ENCODE results near the gene IGSF22. TPM values are rescaled to one million over a fixed set of nuclear protein-coding genes. Genes with fewer than 3 reads are reported as not detected.

The IGSF22 gene
- total and polyA plus RNA-seq, 2 of the 8 experiments (the other 6 are each of a cell fraction or from before 2014, with no cell fraction given): 0.14 TPM; not detected in 1

- no peak overlapping the region for H2AK5ac ChIP-seq (ENCODE audit: low read depth, low read length)
- H3K9ac ChIP-seq (replicated peaks in 1 of 4; ENCODE audit: extremely low read depth in 1 of 4, low read depth in 3 of 4, low read length in 3 of 4): no peak overlapping the region
- H2BK12ac ChIP-seq (ENCODE audit: low read depth, low read length): no peak overlapping the region
- no peak overlapping the region for H2BK5ac ChIP-seq (ENCODE audit: low read depth, low read length)
- H4K20me1 ChIP-seq (replicated peaks in 1 of 2; ENCODE audit: control insufficient read depth in 1 of 2, insufficient read depth in 2 of 2, low read length in 2 of 2): no peaks in the 10 kb centered on the region
- H2BK120ac ChIP-seq (replicated peaks; ENCODE audit: low read depth, low read length): no peak overlapping the region
- no peak overlapping the region for H2BK15ac ChIP-seq (ENCODE audit: low read length)
- H4K91ac ChIP-seq (replicated peaks; ENCODE audit: insufficient read length, low read length): no peak overlapping the region
- H4K8ac ChIP-seq (ENCODE audit: extremely low read depth, insufficient read depth, low read length): no peak overlapping the region
- H3K27me3 ChIP-seq (replicated peaks in 1 of 4; ENCODE audit: control insufficient read depth in 3 of 4, extremely low read depth in 1 of 4, insufficient read depth in 3 of 4, low read length in 3 of 4): no peaks in the 10 kb centered on the region
- H2AFZ ChIP-seq (ENCODE audit: low read length): no peak overlapping the region
- no peaks in the 10 kb centered on the region for H3K9me3 ChIP-seq (ENCODE audit: insufficient read depth in 2 of 2, low read depth in 1 of 2, low read length in 1 of 2)
- no peak overlapping the region for H3K18ac ChIP-seq (ENCODE audit: extremely low read depth, low read length)
- H4K5ac ChIP-seq (ENCODE audit: insufficient read length, low read depth, low read length): no peak overlapping the region
- no peak for FAIRE-seq
- H3K79me1 ChIP-seq (ENCODE audit: low read depth, low read length): no peaks in the 10 kb centered on the region
- H3K14ac ChIP-seq (ENCODE audit: insufficient read length): no peak overlapping the region
- 84% methylated on average over 16 of the region's 16 CpGs; no CpG with 5 or more reads in 1 of the 2 experiments for WGBS, 2 experiments (ENCODE audit: extremely low coverage in 1 of 2, insufficient coverage in 1 of 2, insufficient read length in 1 of 2, insufficient replicate concordance in 2 of 2, low coverage in 1 of 2, low lambda C conversion rate in 2 of 2, missing lambda C conversion rate in 1 of 2)
- no peak for TF ChIP-seq HDAC2 (IDR thresholded peaks at IDR 0.05; ENCODE audit: borderline replicate concordance in 1 of 2, low read depth in 2 of 2, low read length in 2 of 2)
- H3K36me3 ChIP-seq (ENCODE audit: control insufficient read depth in 2 of 4, insufficient read depth in 4 of 4, low read length in 3 of 4): no peaks in the 10 kb centered on the region; a peak in 1 of 8 replicates
- no peak for DNase-seq (ENCODE audit: low read depth in 1 of 2, low spot score in 2 of 2)
- no peak overlapping the region for H3K27ac ChIP-seq (ENCODE audit: low read depth, low read length)
- H3K79me2 ChIP-seq (ENCODE audit: control insufficient read depth in 1 of 2, insufficient read depth in 2 of 2, low read length in 2 of 2): no peaks in the 10 kb centered on the region
- H3K4me3 ChIP-seq (ENCODE audit: extremely low read depth in 1 of 4, insufficient read depth in 2 of 4, low read depth in 3 of 4, low read length in 4 of 4): no peak overlapping the region
- ChIA-PET POLR2A (ENCODE audit: partially characterized antibody) (no interaction called here), CTCF (ENCODE audit: partially characterized antibody) (interaction anchor here (2.2 to 16.4 kb wide), 8 partner anchors 8 to 38 kb away, joined by 7 to 244 read pairs (median 16); no protein-coding TSS in a partner anchor)
- no peaks in the 10 kb centered on the region; a peak in 1 of 7 replicates for H3K4me1 ChIP-seq (replicated peaks in 1 of 4; ENCODE audit: control insufficient read depth in 3 of 4, insufficient read depth in 4 of 4, low read length in 3 of 4)
- H3K56ac ChIP-seq (replicated peaks; ENCODE audit: insufficient read length, low read depth, low read length): no peak overlapping the region
- no peak overlapping the region for H2BK20ac ChIP-seq (ENCODE audit: low read length)
- no peak overlapping the region for H3K4me2 ChIP-seq (ENCODE audit: insufficient read depth in 1 of 2, low read depth in 2 of 2, low read length in 2 of 2)
- H3K23ac ChIP-seq (ENCODE audit: insufficient read length): no peak overlapping the region
- H3K23me2 ChIP-seq (ENCODE audit: low read depth, low read length): no peaks in the 10 kb centered on the region
- H3K4ac ChIP-seq (replicated peaks; ENCODE audit: insufficient read length, low read depth, low read length): no peak overlapping the region
Observed at GRCh38 chr11:18733202-18733601, 7.2 kb upstream of the IGSF22 start.
